Measurements from ENCODE around the gene KCNH6.

Gene KCNH6

GRCh38 chr17:63504261-63504660 is 18.9 kb upstream of the KCNH6 start:
- TF ChIP-seq CTCF (IDR thresholded peaks at IDR 0.05; ENCODE audit: control insufficient read depth, insufficient read depth, low read depth, low read length, missing control alignments) = no peak
- H3K4me3 ChIP-seq (ENCODE audit: control insufficient read depth, low read depth, low read length) = no peak overlapping the region
- no peak for DNase-seq (ENCODE audit: low read depth)

DNA sequence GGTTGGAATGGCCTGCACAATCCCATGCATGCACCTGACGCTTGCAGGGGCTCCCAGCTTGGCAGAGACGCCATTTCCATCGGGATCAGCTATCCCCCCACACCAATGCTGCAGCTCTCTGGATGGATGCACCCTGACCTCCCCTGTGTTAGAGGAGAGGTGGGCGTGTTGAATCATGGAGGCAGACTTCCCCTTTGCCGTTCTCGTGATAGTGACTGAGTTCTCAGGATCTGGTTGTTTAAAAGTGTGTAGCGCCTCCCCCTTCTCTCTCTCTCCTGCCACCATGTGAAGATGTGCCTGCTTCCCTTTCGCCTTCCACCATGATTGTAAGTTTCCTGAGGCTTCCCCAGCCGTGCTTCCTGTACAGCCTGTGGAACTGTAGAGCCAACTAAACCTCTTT is 17.8 kb upstream of the KCNH6 start:
- DNase-seq (ENCODE audit: low read depth) = no peak
- no peak overlapping the region for H3K4me3 ChIP-seq (ENCODE audit: control insufficient read depth, low read depth, low read length)
- no peak for TF ChIP-seq CTCF (IDR thresholded peaks at IDR 0.05; ENCODE audit: control insufficient read depth, insufficient read depth, low read depth, low read length, missing control alignments)

- no peak for TF ChIP-seq CTCF (IDR thresholded peaks at IDR 0.05; ENCODE audit: control insufficient read depth, insufficient read depth, low read depth, low read length, missing control alignments)
- no peak for DNase-seq (ENCODE audit: low read depth)
- no peak overlapping the region for H3K4me3 ChIP-seq (ENCODE audit: control insufficient read depth, low read depth, low read length)
These were observed 16.5 kb upstream of the KCNH6 start for GRCh38 chr17:63506627-63507026.

- DNase-seq (ENCODE audit: low read depth) = no peak
- TF ChIP-seq CTCF (IDR thresholded peaks at IDR 0.05; ENCODE audit: control insufficient read depth, insufficient read depth, low read depth, low read length, missing control alignments) = no peak
- no peak overlapping the region for H3K4me3 ChIP-seq (ENCODE audit: control insufficient read depth, low read depth, low read length)
These were observed 11.8 kb upstream of the KCNH6 start for GRCh38 chr17:63511331-63511730.

GRCh38 chr17:63512388-63512787 is 10.8 kb upstream of the KCNH6 start:
- H3K4me3 ChIP-seq (ENCODE audit: control insufficient read depth, low read depth, low read length) = no peak overlapping the region
- no peak for DNase-seq (ENCODE audit: low read depth)
- no peak for TF ChIP-seq CTCF (IDR thresholded peaks at IDR 0.05; ENCODE audit: control insufficient read depth, insufficient read depth, low read depth, low read length, missing control alignments)

DNA sequence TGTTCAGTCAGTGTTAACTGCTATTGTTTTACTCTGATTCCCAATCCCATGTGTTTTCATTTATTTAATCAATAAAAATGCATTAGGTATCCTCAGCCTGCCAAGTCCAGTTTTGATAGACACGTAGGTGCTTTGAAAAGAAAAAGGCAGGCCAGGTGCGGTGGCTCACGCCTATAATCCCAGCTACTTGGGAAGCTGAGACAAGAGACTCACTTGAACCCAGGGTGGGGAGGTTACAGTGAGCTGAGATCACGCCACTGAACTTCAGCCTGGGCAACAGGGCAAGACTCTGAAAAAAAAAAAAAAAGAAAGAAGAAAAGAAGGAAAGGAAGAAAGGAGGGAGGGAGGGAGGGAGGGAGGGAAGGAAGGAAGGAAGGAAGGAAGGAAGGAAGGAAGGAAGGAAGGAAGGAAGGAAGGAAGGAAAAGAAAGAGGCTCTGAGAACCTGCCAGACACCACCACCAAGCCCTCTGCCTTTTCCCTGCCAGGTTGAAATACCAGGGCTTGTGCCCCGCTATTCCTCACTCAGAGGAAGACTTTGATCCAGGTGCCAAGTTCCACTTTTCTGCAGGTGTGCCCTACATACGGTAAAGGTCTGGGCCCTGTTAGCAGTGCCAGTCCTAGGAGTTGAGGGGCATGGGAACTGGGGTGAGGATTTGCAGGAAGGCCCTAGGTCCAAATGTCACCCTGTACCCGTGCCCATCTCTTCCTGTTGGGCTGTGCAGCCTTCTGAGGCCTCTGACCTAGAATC is 10.1 kb upstream of the KCNH6 start:
- no peak for DNase-seq (ENCODE audit: low read depth)
- H3K4me3 ChIP-seq (ENCODE audit: control insufficient read depth, low read depth, low read length) = no peak overlapping the region
- TF ChIP-seq CTCF (IDR thresholded peaks at IDR 0.05; ENCODE audit: control insufficient read depth, insufficient read depth, low read depth, low read length, missing control alignments) = no peak

All from AG09309 (cell line).